VCaP (cell line): ENCODE measurements around the gene KCNMA1.

Experiments
- H3K27ac ChIP-seq: fragments of 450-650 bp; 2 replicates; pipeline ENCODE4 v1.5.1; 2017
- TF ChIP-seq, protein P1 (sequence below): fragments of 450-650 bp; conservative IDR thresholded peaks from 2 replicates; pipeline ENCODE4 v1.5.1; 2017; ENCODE audit warnings: mild to moderate bottlenecking, moderate library complexity

KCNMA1 gene

DNA sequence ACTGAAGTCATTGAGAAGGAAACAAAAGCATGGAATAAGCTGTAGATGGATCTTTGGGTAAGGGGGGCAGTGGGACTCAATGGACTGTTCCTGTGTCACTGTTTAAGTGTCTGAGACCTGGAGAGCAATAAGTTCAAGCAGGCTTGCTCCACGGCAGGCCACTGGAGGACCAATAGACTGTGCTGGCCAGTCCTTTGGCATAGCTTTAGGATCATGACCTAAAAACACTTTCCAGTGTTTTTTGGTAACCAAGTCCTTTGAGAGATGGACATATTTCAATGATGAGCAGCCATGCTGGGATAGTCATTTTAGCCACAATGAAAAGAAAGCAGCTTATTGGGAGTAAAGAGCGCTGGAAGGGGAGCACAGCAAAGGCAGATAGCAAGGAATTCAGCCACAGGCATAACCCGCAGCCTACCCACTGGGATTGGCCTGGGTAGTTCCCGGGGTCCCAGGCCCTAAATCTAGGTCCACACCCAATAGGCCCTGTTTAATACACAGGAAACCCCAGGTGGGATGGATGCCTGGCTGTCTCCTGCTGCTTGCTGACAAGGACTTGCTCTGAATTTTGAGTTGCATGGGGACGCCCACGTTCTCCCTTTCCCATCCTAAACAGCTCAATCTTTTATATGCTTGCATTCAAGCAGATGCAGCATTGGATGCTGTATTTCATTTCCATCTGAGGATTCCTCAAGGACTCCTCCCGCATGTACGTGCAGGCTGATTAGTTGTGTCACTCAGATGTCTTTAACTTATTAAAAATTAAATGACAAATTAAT, 727.2 kb downstream of the KCNMA1 start:
- TF ChIP-seq, protein P1, sequence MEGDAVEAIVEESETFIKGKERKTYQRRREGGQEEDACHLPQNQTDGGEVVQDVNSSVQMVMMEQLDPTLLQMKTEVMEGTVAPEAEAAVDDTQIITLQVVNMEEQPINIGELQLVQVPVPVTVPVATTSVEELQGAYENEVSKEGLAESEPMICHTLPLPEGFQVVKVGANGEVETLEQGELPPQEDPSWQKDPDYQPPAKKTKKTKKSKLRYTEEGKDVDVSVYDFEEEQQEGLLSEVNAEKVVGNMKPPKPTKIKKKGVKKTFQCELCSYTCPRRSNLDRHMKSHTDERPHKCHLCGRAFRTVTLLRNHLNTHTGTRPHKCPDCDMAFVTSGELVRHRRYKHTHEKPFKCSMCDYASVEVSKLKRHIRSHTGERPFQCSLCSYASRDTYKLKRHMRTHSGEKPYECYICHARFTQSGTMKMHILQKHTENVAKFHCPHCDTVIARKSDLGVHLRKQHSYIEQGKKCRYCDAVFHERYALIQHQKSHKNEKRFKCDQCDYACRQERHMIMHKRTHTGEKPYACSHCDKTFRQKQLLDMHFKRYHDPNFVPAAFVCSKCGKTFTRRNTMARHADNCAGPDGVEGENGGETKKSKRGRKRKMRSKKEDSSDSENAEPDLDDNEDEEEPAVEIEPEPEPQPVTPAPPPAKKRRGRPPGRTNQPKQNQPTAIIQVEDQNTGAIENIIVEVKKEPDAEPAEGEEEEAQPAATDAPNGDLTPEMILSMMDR = no peak
- no peak overlapping the region for H3K27ac ChIP-seq

DNA sequence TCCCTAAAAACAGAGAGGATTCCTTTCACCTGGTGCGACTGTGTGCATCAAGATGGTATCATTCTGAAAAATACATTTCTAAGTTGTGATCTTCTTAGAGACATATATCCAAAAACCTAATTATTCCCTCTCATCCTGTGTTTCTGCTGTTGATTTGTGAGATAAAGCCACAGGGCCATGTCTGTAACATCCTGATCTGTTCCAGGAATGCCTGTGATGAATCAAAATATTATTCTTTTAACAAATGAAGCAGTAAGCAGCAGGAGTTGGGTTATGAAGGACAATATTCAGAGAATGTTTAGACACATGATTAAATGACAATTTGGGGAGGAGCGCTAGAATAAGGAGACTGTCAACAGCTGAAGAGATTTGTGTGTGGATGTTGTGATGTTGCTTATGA, 731.4 kb downstream of the KCNMA1 start:
- no peak overlapping the region for H3K27ac ChIP-seq
- TF ChIP-seq, protein P1 = no peak

DNA sequence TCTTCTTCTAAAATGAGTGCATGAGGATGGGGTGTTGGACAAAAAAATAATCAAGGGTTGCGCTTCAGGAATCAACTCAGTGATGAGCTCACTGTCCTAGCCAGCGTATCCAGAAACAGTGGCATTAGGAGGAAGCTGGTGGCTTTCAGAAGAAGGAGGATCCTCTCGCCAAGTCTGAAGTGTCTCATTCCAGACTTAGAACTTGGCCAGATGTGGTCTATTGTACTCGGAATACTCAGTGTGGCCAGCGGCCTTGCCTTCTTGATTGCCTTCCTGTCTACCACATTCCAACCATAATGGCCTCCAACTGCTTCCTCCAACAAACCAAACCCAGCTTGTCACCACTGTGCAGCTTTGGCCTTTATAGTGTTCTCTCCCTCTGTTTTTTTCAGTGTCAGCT, 732.4 kb downstream of the KCNMA1 start:
- H3K27ac ChIP-seq = no peak overlapping the region

DNA sequence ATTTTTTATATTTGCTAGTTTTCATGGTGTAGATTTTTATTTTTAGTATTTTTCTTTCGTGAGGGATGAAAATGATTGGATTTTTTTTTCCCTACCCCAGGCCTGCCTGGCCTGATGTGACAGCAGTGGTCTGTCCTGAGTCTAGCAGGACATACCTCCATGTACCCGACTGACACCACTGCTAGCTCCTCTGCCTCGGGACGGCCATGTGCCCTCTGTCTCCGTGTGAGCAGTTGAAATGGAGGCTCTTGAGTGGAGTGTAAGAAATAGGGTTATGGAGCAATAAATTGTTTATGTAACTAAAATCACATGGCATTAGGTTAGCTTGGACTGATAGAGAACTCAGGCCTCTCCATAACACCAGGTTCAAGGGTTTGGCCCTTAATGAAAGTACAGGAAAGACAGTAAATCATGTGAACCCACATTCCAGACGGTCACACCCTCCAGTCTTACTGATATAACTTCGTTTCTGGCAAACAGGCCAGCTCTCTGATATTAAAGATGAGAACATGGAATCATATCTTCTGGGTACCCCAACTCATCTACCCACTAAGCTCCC, 734.1 kb downstream of the KCNMA1 start:
- TF ChIP-seq, protein P1 = no peak
- H3K27ac ChIP-seq = no peak overlapping the region

More for the DNA sequence above, 732.4 kb downstream of the KCNMA1 start:
- TF ChIP-seq, protein P1 = no peak

DNA sequence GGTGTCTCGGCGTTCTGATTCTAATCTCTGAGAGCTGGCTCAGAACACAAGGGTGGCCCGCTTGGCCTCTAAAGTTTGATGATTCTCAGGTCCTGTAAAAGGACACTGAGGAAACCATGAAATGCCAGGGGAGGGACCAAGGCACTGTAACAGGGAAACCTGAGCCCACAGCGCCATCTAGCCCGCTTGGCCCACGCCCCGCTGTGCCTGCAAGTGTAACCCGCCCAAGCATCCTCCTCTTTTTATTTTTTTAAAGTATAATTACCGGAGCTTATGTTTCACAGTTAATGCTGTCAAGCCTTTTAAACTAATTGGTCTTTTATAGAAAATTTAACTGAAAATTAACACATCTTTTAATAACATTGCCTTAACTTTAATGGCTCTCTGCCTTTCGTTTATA, 734.7 kb downstream of the KCNMA1 start:
- TF ChIP-seq, protein P1 = peak; percentile 61
- no peak overlapping the region for H3K27ac ChIP-seq

DNA sequence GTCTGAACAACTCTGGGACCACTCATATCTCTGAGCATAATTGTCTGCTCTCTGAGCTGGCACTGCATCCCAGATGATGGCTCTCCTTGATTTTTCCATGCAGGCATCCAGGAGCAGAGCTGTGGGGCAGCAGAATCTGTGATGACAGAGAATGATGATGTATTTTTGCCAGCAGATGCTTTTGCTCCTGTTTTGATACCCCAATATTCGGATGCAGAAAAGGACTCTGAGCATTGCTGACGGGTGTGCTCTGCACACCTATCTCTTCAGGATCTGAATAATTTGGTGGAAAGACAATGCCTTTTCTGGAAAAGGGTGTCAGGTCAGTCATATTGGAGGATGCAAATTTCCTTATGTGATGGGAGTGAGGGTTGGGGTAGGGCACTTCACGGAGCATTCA, 735.9 kb downstream of the KCNMA1 start:
- TF ChIP-seq, protein P1 = no peak

DNA sequence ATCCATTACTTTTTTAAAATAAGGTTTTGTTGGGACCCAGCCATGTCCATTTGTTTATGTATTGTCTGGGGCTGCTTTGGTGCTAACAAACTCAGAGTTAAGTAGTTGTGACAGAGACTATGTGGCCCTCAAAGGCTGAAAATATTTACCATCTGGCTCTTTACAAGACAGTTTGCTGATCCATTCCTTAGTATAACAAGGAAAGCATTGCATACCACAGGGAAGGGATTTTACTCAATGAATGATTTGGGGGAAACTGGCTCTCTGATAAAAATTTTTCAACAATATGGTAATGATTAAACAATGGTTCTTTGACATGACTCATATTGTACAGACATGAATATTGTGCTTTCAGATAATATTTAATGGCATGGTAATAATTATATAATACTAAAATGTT, 738.1 kb downstream of the KCNMA1 start:
- no peak overlapping the region for H3K27ac ChIP-seq
- TF ChIP-seq, protein P1 = no peak

More for the DNA sequence above, 735.9 kb downstream of the KCNMA1 start:
- no peak overlapping the region for H3K27ac ChIP-seq
